Activated naive CD4-positive, alpha-beta T cell treated with anti-CD3 and anti-CD28 coated beads for 36 hours (primary cell): ENCODE measurements around the gene BICC1. TPM values are rescaled to one million over a fixed set of nuclear protein-coding genes. Genes with fewer than 3 reads are reported as not detected.

ENCODE experiments used
- CTCF ChIA-PET: fragments of 350-600 bp; sonication (Branson Sonifier 250); formaldehyde crosslinking; loops from one replicate; lab custom pipeline; 2021; ENCODE audit warnings: antibody characterized with exemption; lab: Charles Lee
- DNase-seq: peaks from one replicate; pipeline ENCODE4 v3.0.0-alpha.2; 2020
- H3K27ac Mint-ChIP-seq: one replicate; pipeline ENCODE4 v1.8.0; 2021; ENCODE audit warnings: mild to moderate bottlenecking, mixed read lengths
- H3K27me3 Mint-ChIP-seq: one replicate; pipeline ENCODE4 v1.8.0; 2021; ENCODE audit warnings: low read depth, mixed read lengths
- H3K36me3 Mint-ChIP-seq: one replicate; pipeline ENCODE4 v1.8.0; 2021; ENCODE audit warnings: low read depth, mixed read lengths
- H3K4me1 Mint-ChIP-seq: one replicate; pipeline ENCODE4 v1.8.0; 2021; ENCODE audit warnings: low read depth, mixed read lengths
- H3K4me3 Mint-ChIP-seq: one replicate; pipeline ENCODE4 v1.8.0; 2021; ENCODE audit warnings: mild to moderate bottlenecking, moderate library complexity, mixed read lengths
- H3K9me3 Mint-ChIP-seq: one replicate; pipeline ENCODE4 v1.8.0; 2021; ENCODE audit warnings: mixed read lengths
- intact Hi-C: fragments of 100-400 bp; cut with micrococcal nuclease; formaldehyde crosslinking; loops from one replicate; pipeline ENCODE4 v1.15.1; 2023
- total RNA-seq, 2 experiments: library from RNA; stranded (reverse); gene quantifications; one replicate each; pipeline ENCODE4 v1.2.3, GENCODE V29; 2021

The BICC1 gene
- total RNA-seq, 2 experiments from 2014 or later, result not detected

- Mint-ChIP-seq H3K4me3 (no peak overlapping the region), H3K9me3 (peaks cover 5% of the 10 kb centered on the region), H3K27me3 (no peaks in the 10 kb centered on the region), H3K27ac (no peak overlapping the region), H3K4me1 (no peaks in the 10 kb centered on the region), H3K36me3 (no peaks in the 10 kb centered on the region)
- CTCF ChIA-PET, result no interaction called here
- no peak for DNase-seq
- intact Hi-C loops, result no loop called here
Measured at GRCh38 chr10:58691528-58691927, 178.9 kb downstream of the BICC1 start.

- no peaks in the 10 kb centered on the region for H3K36me3 Mint-ChIP-seq
- no peaks in the 10 kb centered on the region for H3K27me3 Mint-ChIP-seq
- peaks cover 4% of the 10 kb centered on the region for H3K9me3 Mint-ChIP-seq
- H3K4me3 Mint-ChIP-seq, result no peak overlapping the region
- CTCF ChIA-PET, result no interaction called here
- no peak overlapping the region for H3K27ac Mint-ChIP-seq
- DNase-seq, result no peak
- intact Hi-C loops, result no loop called here
- H3K4me1 Mint-ChIP-seq, result no peaks in the 10 kb centered on the region
Measured at GRCh38 chr10:58693919-58694318, 181.2 kb downstream of the BICC1 start.

GRCh38 chr10:58695022-58695421, 182.3 kb downstream of the BICC1 start:
- H3K4me3 Mint-ChIP-seq, result no peak overlapping the region
- no peak for DNase-seq
- H3K27ac Mint-ChIP-seq, result no peak overlapping the region
- CTCF ChIA-PET, result no interaction called here
- H3K9me3 Mint-ChIP-seq, result peaks cover 4% of the 10 kb centered on the region
- H3K4me1 Mint-ChIP-seq, result no peaks in the 10 kb centered on the region
- intact Hi-C loops, result no loop called here
- no peaks in the 10 kb centered on the region for H3K27me3 Mint-ChIP-seq
- H3K36me3 Mint-ChIP-seq, result no peaks in the 10 kb centered on the region

GRCh38 chr10:58696736-58697135, 184.1 kb downstream of the BICC1 start:
- Mint-ChIP-seq H3K27me3 (no peaks in the 10 kb centered on the region), H3K27ac (no peak overlapping the region), H3K9me3 (peaks cover 4% of the 10 kb centered on the region), H3K4me3 (no peak overlapping the region), H3K36me3 (no peaks in the 10 kb centered on the region), H3K4me1 (no peaks in the 10 kb centered on the region)
- CTCF ChIA-PET, result no interaction called here
- intact Hi-C loops, result no loop called here
- DNase-seq, result no peak

- no peak for DNase-seq
- Mint-ChIP-seq H3K4me3 (no peak overlapping the region), H3K27ac (no peak overlapping the region), H3K36me3 (no peaks in the 10 kb centered on the region), H3K27me3 (no peaks in the 10 kb centered on the region), H3K9me3 (peaks cover 1% of the 10 kb centered on the region), H3K4me1 (no peaks in the 10 kb centered on the region)
- intact Hi-C loops, result no loop called here
- CTCF ChIA-PET, result interaction anchor here (0.6 kb wide), 1 partner anchor 67 kb away, joined by 3 read pairs; no protein-coding TSS in a partner anchor
Measured at GRCh38 chr10:58697691-58698090, 185.0 kb downstream of the BICC1 start.

- no peaks in the 10 kb centered on the region for H3K4me1 Mint-ChIP-seq
- H3K4me3 Mint-ChIP-seq, result no peak overlapping the region
- H3K36me3 Mint-ChIP-seq, result no peaks in the 10 kb centered on the region
- peaks cover 1% of the 10 kb centered on the region for H3K9me3 Mint-ChIP-seq
- DNase-seq, result no peak
- no peak overlapping the region for H3K27ac Mint-ChIP-seq
- CTCF ChIA-PET, result no interaction called here
- H3K27me3 Mint-ChIP-seq, result no peaks in the 10 kb centered on the region
- intact Hi-C loops, result no loop called here
Measured at GRCh38 chr10:58698777-58699356, 186.2 kb downstream of the BICC1 start.

GRCh38 chr10:58700591-58700990, 187.9 kb downstream of the BICC1 start:
- Mint-ChIP-seq H3K9me3 (no peaks in the 10 kb centered on the region), H3K4me1 (no peaks in the 10 kb centered on the region), H3K4me3 (no peak overlapping the region), H3K36me3 (no peaks in the 10 kb centered on the region), H3K27me3 (peaks cover 2% of the 10 kb centered on the region), H3K27ac (no peak overlapping the region)
- no peak for DNase-seq
- CTCF ChIA-PET, result interaction anchor here (0.7 kb wide), 1 partner anchor 19 kb away, joined by 3 read pairs; no protein-coding TSS in a partner anchor
- intact Hi-C loops, result no loop called here

- Mint-ChIP-seq H3K4me1 (no peaks in the 10 kb centered on the region), H3K9me3 (no peaks in the 10 kb centered on the region), H3K27ac (no peak overlapping the region), H3K36me3 (no peaks in the 10 kb centered on the region), H3K4me3 (no peak overlapping the region), H3K27me3 (peaks cover 2% of the 10 kb centered on the region)
- intact Hi-C loops, result no loop called here
- CTCF ChIA-PET, result no interaction called here
- no peak for DNase-seq
Measured at GRCh38 chr10:58701405-58702135, 188.9 kb downstream of the BICC1 start.

GRCh38 chr10:58704226-58704625, 191.6 kb downstream of the BICC1 start:
- no peaks in the 10 kb centered on the region for H3K36me3 Mint-ChIP-seq
- peaks cover 2% of the 10 kb centered on the region for H3K27me3 Mint-ChIP-seq
- CTCF ChIA-PET, result no interaction called here
- H3K4me3 Mint-ChIP-seq, result no peak overlapping the region
- intact Hi-C loops, result no loop called here
- H3K27ac Mint-ChIP-seq, result no peak overlapping the region
- DNase-seq, result no peak
- H3K4me1 Mint-ChIP-seq, result no peaks in the 10 kb centered on the region
- H3K9me3 Mint-ChIP-seq, result peaks cover 2% of the 10 kb centered on the region

GRCh38 chr10:58704671-58705141, 192.0 kb downstream of the BICC1 start:
- Mint-ChIP-seq H3K4me3 (no peak overlapping the region), H3K36me3 (no peaks in the 10 kb centered on the region), H3K4me1 (no peaks in the 10 kb centered on the region), H3K27me3 (peaks cover 2% of the 10 kb centered on the region), H3K27ac (no peak overlapping the region), H3K9me3 (peaks cover 2% of the 10 kb centered on the region)
- intact Hi-C loops, result no loop called here
- CTCF ChIA-PET, result no interaction called here
- no peak for DNase-seq

- H3K4me3 Mint-ChIP-seq, result no peak overlapping the region
- no peaks in the 10 kb centered on the region for H3K36me3 Mint-ChIP-seq
- H3K27me3 Mint-ChIP-seq, result peaks cover 2% of the 10 kb centered on the region
- intact Hi-C loops, result no loop called here
- CTCF ChIA-PET, result no interaction called here
- DNase-seq, result no peak
- H3K27ac Mint-ChIP-seq, result no peak overlapping the region
- H3K9me3 Mint-ChIP-seq, result peaks cover 2% of the 10 kb centered on the region
- no peaks in the 10 kb centered on the region for H3K4me1 Mint-ChIP-seq
Measured at GRCh38 chr10:58706836-58707235, 194.2 kb downstream of the BICC1 start.

GRCh38 chr10:58712141-58712540, 199.5 kb downstream of the BICC1 start:
- Mint-ChIP-seq H3K27me3 (no peaks in the 10 kb centered on the region), H3K4me3 (no peak overlapping the region), H3K36me3 (no peaks in the 10 kb centered on the region), H3K4me1 (no peaks in the 10 kb centered on the region), H3K9me3 (peaks cover 2% of the 10 kb centered on the region), H3K27ac (no peak overlapping the region)
- DNase-seq, result no peak
- CTCF ChIA-PET, result no interaction called here
- intact Hi-C loops, result no loop called here

- Mint-ChIP-seq H3K27me3 (no peaks in the 10 kb centered on the region), H3K36me3 (no peaks in the 10 kb centered on the region), H3K9me3 (peaks cover 2% of the 10 kb centered on the region), H3K27ac (no peak overlapping the region), H3K4me1 (no peaks in the 10 kb centered on the region), H3K4me3 (no peak overlapping the region)
- intact Hi-C loops, result no loop called here
- CTCF ChIA-PET, result no interaction called here
- DNase-seq, result no peak
Measured at GRCh38 chr10:58712982-58713381, 200.3 kb downstream of the BICC1 start.
